Measurements from ENCODE around the gene TUFT1. TPM values are rescaled to one million over a fixed set of nuclear protein-coding genes. Genes with fewer than 3 reads are reported as not detected.

Gene TUFT1
- total and polyA plus RNA-seq, 2 of the 13 experiments (the other 11 are each of a cell fraction or from before 2014, with no cell fraction given) = 6.4 to 7.3 TPM

DNA sequence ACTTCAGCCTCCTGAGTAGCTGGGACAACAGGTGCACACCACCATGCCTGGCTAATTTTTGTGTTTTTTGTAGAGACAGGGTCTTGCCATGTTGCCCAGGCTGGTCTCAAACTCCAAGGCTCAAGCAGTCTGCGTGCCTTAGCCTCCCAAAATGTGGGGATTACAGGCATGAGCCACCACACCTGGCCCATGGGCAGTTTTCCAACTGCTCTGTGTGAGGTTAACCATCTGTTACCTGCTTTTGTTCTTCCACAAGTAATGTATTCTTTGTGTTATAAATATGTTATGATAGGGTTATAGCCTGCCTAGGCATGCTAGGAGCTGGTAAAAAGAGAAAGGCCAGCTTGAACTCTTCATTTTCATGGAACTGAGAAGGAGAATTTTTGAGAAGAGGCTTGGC is 30.7 kb downstream of the TUFT1 start (continued):
- TF ChIP-seq FOXJ3 (CRISPR knock-in tag; IDR thresholded peaks at IDR 0.05; ENCODE audit: borderline replicate concordance) (no peak), FOXM1 (CRISPR knock-in tag; IDR thresholded peaks at IDR 0.05) (no peak)

DNA sequence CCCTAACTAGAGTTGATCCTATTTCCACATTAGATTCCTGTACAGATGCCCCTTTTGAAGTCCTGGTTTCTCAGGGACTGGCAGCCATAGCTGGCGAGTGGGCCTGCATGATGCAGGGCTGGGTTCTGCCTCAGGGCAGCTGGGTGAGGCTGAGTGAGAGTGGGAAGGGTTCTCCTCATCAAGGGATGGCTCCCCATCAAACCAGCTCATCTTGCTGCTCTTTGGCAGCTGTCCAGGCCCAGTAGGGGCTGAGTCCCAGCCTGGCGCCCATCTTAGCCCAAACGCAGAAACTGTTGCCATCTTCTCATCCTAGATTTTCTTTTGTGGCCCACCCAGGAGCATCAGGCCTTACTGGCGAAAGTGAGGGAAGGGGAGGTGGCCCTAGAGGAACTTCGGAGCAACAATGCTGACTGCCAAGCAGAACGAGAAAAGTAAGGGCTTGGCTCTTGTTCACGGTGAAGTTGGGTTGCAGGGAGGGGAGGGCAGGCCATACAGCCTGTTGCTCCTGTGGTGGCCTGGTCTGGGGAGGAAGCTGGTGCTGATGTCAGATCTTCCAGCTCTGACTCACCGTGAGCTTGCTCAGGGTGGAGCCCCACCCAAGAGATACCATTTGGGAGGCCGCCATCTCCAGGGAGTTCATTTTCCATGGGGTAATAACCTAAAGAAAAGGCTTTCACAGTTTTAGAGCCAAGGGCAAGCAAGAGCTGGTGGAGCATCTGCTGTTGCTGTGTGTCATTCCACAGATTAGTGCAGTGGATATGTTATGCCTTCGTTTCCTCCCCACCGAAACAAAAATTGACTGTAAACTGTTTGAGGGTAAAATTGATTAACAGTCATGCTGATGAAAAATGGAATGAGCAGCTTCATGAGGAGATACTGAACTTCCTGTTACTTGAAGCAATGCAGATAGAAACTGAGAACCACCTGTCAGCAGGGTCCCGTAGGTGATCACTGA is 34.7 kb downstream of the TUFT1 start:
- Histone ChIP-seq H3K27ac (ENCODE audit: extremely low read length, insufficient read depth, low read length) (no peak overlapping the region), H3K27me3 (ENCODE audit: control insufficient read depth in 1 of 2, insufficient read depth in 2 of 2, low read length in 2 of 2) (no peaks in the 10 kb centered on the region), H3K79me2 (ENCODE audit: insufficient read depth, low read length) (no peaks in the 10 kb centered on the region), H3K9ac (ENCODE audit: insufficient read depth, low read depth, low read length) (no peak overlapping the region), H3K4me3 (replicated peaks in 1 of 3; ENCODE audit: insufficient read depth in 1 of 3, low read depth in 2 of 3, low read length in 3 of 3) (no peak overlapping the region), H4K20me1 (ENCODE audit: insufficient read depth, low read length) (no peaks in the 10 kb centered on the region), H2AFZ (ENCODE audit: low read length) (no peak overlapping the region), H3K36me3 (replicated peaks in 1 of 2; ENCODE audit: control insufficient read depth in 1 of 2, insufficient read depth in 2 of 2, low read length in 2 of 2) (peaks cover 9 to 32% of the 10 kb centered on the region in 2 experiments), H3K9me3 (ENCODE audit: low read length) (no peaks in the 10 kb centered on the region), H3K4me2 (ENCODE audit: low read depth, low read length) (no peak overlapping the region), H3K4me1 (ENCODE audit: insufficient read depth, low read length) (peaks cover 12% of the 10 kb centered on the region)
- intact Hi-C loops (cut with micrococcal nuclease; ENCODE audit: unreplicated experiment) (no loop called here), in situ Hi-C loops (cut with HindIII; ENCODE audit: extremely low pct_ligation_motif_present, low pct_unique_long_range_greater_than_20kb) (no loop called here)
- no peak for FAIRE-seq
- no peak for TF ChIP-seq ZNF629 (CRISPR knock-in tag; conservative IDR thresholded peaks at IDR 0.05)
- TF ChIP-seq ZNF431 (CRISPR knock-in tag; IDR thresholded peaks at IDR 0.05; ENCODE audit: borderline replicate concordance, low read depth) = no peak
- no peak for TF ChIP-seq KLF16 (CRISPR knock-in tag; IDR thresholded peaks at IDR 0.05)
- ChIA-PET CTCF (ENCODE audit: low intra/inter-chr PET ratio, low total read pairs) (no interaction called here), POLR2A (no interaction called here)
- no TSS peak for BruUV-seq (replicated peaks)
- DNase-seq (ENCODE audit: low spot score) = no peak
- no peak for ATAC-seq
- WGBS (ENCODE audit: low lambda C conversion rate) = 97% methylated on average over 10 of the region's 12 CpGs

DNA sequence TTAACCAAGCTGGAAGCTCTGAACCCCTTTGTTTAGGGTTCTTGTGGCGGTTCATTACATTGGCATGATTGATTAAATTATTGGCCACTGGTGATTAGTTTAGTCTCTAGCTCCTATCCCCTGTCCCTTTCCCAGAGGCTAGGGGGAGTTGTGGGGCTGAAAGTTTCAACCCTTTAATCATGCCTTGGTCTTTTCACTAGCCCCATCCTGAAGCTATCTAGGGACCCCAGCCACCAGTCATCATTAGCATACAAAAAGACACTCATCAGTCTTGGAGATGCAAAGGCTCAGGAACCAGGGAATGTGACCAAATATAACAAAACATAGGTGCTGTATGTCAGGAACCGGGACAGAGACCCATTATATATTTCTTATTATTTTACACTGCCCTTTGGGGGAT is 37.1 kb downstream of the TUFT1 start:
- FAIRE-seq = no peak
- Histone ChIP-seq H3K9ac (ENCODE audit: insufficient read depth, low read depth, low read length) (no peak overlapping the region), H3K27ac (ENCODE audit: extremely low read length, insufficient read depth, low read length) (no peak overlapping the region), H3K36me3 (replicated peaks in 1 of 2; ENCODE audit: control insufficient read depth in 1 of 2, insufficient read depth in 2 of 2, low read length in 2 of 2) (peaks cover 11 to 36% of the 10 kb centered on the region in 2 experiments), H3K27me3 (ENCODE audit: control insufficient read depth in 1 of 2, insufficient read depth in 2 of 2, low read length in 2 of 2) (no peaks in the 10 kb centered on the region), H3K4me2 (ENCODE audit: low read depth, low read length) (no peak overlapping the region), H3K4me1 (ENCODE audit: insufficient read depth, low read length) (no peaks in the 10 kb centered on the region), H3K79me2 (ENCODE audit: insufficient read depth, low read length) (no peaks in the 10 kb centered on the region), H4K20me1 (ENCODE audit: insufficient read depth, low read length) (no peaks in the 10 kb centered on the region), H2AFZ (ENCODE audit: low read length) (no peak overlapping the region), H3K4me3 (replicated peaks in 1 of 3; ENCODE audit: insufficient read depth in 1 of 3, low read depth in 2 of 3, low read length in 3 of 3) (no peak overlapping the region), H3K9me3 (ENCODE audit: low read length) (no peaks in the 10 kb centered on the region)
- in situ Hi-C loops (cut with HindIII; ENCODE audit: extremely low pct_ligation_motif_present, low pct_unique_long_range_greater_than_20kb) = no loop called here
- no peak for TF ChIP-seq SP5 (CRISPR knock-in tag; IDR thresholded peaks at IDR 0.05; ENCODE audit: borderline replicate concordance, low read depth)
- TF ChIP-seq ZNF230 (CRISPR knock-in tag; IDR thresholded peaks at IDR 0.05) = no peak
- no peak for TF ChIP-seq ZNF430 (CRISPR knock-in tag; IDR thresholded peaks at IDR 0.05)
- no peak for TF ChIP-seq NFKBIZ (CRISPR knock-in tag; IDR thresholded peaks at IDR 0.05)
- TF ChIP-seq HNRNPL (IDR thresholded peaks at IDR 0.05; ENCODE audit: low read depth, low read length) = no peak
- TF ChIP-seq BCL6 (CRISPR knock-in tag; IDR thresholded peaks at IDR 0.05) = no peak
- TF ChIP-seq MIXL1 (CRISPR knock-in tag; IDR thresholded peaks at IDR 0.05) = no peak
- ChIA-PET POLR2A (interaction anchor here (2.7 kb wide), 1 partner anchor 37 kb away, joined by 12 read pairs; the partner anchor contains the start of gene TUFT1), CTCF (ENCODE audit: low intra/inter-chr PET ratio, low total read pairs) (no interaction called here)
- intact Hi-C loops (cut with micrococcal nuclease; ENCODE audit: unreplicated experiment) = no loop called here
- no peak for ATAC-seq
- no peak for DNase-seq (ENCODE audit: low spot score)
- 88% methylated on average over 2 of the region's 2 CpGs for WGBS (ENCODE audit: low lambda C conversion rate)
- no TSS peak for BruUV-seq (replicated peaks)
